Stimulated activated CD8-positive, alpha-beta memory T cell treated with anti-CD3 and anti-CD28 coated beads, Interleukin-15, amount 100 ng/mL, for 24 hours (primary cell): ENCODE results near the gene KCNJ14.
"Not testable (repeated sequence)": the region's sequence is repeated elsewhere in the genome, so short reads cannot be mapped to it uniquely, and the experiment has no call there.

Source experiments
- DNase-seq: peaks from one replicate; pipeline ENCODE4 v3.0.0-alpha.2; 2020; ENCODE audit warnings: low read depth

Gene KCNJ14

DNA sequence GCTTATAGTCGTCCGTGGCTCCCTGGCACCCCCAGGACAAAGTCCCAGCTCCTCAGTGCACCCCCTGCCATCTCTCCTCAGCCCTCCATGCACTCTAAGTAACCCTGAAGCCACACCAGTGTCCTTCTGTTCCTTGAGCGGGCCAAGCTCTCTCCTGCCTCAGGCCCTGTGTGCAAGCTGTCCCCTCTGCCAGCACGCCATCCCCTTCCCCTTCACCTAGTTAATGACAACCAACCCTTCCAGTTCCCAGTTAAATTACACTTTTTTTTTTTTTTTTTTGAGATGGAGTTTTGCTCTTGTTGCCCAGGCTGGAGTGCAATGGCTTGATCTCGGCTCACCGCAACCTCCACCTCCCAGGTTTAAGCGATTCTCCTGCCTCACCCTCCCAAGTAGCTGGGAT lies 33.1 kb downstream of the KCNJ14 start:
- DNase-seq, result not testable (repeated sequence)

DNA sequence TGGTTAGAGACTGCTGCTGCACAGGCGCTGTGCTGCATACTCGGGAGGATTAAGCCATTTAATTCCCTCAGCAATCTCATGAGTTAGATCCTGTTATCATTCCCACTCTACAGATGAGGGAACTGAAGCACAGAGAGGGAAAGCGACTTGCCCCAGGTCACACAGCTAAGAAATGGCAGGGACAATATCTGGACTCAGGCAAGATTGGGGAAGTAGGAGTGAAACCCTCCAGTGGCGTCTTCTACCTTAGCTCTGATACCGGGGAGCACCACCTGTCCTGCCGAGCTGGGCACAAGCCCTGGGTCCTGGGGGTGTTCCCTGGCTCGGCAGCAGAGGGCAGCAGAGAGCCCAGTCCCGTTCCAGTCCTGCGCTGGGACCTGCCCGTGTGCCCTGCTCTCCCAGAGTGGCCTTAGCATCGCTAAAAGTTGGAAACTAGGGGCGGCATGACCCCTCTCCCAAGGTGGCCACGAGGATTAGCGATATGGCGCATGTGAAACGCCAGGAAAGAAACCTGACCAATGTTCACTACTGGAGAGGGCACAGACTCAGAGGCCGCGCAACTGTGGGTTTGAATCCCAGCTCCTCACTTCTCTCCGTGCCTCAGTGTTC lies 34.3 kb downstream of the KCNJ14 start:
- no peak for DNase-seq

DNA sequence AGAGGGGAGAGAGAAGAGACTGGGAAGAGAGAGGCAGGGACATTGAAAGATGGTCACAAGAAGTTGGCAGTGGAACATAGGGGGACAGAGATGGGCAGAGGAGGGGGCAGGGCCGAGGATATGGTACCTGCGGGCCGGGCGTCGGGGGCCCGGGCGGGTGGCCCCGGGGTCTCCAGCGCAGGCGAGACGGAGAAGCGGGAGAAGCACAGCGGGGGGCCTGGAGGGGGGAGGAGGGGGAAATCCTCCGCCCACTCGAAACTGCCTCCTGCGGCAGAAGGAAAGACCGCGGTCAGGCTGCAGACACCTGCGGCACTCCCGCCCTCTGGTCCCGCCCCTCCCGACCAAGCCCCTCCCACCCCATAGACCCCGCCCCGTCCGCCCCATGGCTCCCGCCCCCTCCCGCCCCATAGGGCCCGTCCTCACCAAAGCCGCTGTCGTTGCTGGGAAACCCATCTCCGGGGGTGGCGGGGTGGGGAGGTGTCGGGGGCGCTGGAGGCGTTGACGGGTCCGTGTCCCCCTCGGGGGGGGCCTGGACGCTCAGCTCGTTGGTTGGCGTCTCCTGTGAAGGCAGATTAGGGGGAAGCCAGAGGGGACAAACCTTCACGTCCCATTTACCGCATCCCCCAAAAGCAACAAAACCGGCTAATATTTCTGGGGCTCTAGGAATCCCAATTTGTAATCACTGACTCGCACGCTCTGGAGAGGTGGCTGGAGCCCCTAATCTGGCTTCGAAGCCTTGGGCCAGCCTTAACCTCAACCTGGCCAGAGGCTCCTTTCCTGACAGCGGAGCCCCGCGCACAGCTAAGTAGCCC lies 35.8 kb downstream of the KCNJ14 start:
- DNase-seq, result no peak

DNA sequence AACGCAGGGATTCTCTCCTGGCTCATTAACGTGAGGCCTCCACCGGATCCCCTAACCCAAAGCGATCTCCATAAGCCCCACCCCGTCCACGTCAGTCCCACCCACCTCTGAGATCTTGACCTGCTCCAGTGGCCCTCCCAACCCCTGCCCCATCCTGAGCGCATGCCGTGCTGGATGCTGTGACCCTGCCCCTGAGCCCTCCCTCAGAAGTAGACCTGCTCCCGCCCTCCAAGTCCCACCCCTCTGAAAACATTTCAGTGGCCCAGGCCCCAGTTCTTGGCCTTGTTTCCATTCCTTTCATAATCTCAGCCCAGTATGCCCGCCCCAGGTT lies 36.4 kb downstream of the KCNJ14 start:
- DNase-seq, result no peak

DNA sequence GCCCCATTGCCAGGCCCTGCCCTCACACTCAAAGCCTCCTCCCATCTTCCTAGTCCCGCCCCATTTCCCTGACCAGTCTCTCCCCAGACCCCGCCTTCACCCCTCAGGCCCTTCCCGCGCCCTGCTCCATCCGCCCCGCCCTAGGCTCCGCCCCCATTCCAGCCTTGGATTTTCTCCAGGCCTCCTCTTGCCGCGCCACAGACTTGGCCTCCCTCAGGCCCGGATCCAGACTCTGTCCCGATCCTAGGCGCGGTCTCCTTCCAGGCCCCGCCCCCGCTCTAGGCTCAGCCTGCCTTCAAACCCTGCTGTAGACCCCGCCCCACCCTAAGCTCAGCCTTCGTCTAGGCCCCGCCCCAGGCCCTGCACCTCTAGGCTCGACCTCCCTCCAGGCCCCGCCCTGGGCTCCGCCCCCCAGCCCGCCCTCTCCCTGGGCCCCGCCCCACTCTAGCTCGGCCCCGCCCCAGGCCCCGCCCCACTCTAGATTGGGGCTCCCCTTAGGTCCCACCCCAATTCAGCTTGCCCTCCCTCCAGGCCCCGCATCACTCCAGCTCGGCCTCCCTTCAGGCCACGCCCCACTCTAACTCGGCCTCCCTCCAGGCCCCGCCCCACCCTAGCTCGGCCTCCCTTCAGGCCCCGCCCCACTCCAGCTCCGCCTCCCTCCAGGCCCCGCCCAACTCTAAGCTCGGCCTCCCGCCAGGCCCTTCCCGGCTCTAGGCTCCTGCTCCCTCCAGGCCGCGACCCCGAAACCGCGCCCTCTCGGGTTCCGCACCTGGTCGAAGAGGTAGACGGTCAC lies 37.7 kb downstream of the KCNJ14 start:
- no peak for DNase-seq

DNA sequence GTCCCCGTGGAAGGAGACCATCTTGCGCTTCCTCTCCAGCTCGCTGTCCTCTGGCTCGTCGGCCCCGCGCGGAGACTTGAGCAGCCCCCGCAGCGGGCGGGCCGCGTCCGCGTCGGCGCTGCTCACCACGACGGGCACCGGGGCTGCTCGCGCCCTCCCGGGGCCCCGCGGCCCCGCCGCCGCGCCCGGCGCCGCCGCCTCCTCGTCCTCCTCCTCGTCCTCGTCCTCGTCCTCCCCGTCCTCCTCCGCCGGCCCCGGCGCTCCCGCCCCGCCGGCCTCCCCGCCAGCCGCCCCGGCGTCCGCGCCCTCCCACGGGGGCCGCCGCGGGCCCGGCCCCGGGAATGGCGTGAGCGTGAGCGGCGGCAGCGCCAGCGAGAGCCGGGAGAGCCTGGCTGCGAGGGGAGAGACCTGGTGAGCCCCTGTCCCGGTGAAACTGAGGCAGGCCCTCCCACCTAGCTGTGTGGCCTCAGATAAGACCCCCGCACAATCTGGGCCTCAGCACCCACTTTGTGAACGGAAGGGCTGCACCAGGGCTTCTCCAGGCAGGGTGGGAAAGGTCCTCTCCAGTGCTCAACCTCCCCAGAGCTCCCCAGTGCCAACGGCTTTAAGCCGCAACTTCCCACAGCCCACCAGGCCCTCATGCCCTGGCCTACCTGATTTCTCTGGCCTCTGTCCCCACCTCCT lies 38.5 kb downstream of the KCNJ14 start:
- DNase-seq, result no peak

DNA sequence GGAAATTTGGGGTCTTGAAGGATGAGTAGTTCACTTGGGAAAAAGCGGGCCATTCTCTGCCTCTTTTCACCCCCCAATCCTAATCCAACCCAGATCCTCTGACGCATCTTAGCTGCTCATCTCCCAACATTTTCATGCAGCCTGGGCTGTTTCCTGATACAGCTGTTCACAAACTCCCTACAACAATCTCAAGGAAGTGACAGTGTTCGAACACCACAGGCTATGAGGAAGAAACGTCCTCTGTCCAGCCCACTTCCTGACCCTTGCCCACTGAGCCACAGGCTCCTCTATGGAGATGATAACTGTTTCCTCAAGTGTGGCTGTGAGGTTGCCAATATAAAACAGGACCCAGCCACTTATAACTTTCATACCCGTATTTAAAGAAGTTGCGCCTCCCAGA lies 40.0 kb downstream of the KCNJ14 start:
- no peak for DNase-seq

DNA sequence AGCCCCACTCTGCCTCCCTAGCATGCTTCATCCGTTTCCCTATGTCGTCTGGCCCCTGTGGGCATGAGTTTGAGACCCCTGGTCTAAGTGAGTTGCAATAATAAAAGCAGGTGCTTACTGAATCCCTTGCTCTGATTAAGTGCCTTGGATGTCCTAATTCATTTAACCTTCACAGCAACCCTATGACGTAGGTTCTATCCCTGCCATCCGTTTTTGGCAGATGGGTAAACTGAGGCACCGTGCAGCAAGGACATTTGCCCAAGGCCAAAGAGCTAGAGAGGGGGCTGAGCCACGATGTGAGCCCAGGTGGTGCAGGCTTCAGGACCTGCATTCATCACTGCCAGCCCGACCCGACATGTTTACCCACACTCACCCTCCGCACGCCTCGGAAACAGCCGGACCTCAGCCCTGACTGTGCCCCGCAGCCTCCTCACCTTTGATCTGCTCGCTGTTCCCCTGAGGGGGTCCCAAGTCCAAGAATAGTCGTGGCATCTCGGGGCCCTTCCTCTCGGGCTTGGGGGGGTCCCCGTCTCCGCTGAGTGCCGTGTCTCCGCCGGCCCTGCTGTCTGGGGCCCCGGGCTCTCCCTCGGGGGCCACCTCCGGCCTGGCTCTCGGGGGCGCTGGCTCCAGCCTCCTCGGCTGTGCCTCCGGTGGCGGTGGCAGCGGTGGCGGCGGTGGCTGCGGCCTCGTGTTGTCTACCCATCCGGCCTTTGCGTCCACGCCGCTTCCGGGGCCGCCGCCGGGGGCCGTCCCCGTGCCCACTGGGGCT lies 41.8 kb downstream of the KCNJ14 start:
- no peak for DNase-seq

DNA sequence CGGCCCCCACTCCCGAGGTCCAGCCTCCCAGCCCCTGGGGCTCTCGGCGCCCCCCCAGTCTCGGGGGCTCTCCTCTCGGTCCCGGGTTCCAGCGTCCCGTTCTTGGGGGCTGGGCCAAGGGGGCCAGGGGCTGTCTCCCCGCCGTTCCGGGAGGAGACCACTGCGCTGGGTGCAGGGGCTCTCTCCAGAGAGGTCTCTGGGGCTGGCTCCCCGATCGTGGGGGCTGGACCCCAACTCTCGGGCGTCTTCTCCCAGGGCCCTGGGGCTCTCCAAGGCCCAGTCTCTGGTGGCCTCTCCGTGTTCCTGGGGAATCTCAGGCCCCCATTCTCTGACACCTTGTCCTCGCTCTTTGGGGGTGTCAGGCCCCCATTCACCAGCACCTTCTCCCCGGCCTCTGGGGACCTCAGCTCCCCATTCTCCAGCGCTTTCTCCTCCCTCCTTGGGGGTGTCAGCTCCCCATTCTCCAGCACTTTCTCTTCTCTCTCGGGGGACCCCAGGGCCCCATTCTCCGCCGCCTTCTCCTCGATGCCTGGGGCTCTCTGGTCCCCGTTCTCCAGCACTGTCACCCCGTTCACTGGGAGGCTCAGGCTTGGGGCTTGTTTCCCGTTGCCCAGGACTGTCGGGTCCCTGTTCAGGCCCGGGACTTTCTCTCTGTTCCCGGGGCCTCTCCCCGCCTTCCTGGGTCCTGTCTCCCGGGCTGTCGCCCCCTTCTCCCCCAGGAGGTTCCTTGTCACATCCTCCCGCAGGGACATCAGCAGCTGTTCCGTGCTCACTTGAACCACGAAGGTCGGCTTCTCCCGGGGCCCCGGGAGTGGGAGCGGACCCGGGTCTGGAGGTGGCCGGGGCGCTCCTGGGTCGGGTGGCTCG lies 42.6 kb downstream of the KCNJ14 start:
- DNase-seq, result no peak

DNA sequence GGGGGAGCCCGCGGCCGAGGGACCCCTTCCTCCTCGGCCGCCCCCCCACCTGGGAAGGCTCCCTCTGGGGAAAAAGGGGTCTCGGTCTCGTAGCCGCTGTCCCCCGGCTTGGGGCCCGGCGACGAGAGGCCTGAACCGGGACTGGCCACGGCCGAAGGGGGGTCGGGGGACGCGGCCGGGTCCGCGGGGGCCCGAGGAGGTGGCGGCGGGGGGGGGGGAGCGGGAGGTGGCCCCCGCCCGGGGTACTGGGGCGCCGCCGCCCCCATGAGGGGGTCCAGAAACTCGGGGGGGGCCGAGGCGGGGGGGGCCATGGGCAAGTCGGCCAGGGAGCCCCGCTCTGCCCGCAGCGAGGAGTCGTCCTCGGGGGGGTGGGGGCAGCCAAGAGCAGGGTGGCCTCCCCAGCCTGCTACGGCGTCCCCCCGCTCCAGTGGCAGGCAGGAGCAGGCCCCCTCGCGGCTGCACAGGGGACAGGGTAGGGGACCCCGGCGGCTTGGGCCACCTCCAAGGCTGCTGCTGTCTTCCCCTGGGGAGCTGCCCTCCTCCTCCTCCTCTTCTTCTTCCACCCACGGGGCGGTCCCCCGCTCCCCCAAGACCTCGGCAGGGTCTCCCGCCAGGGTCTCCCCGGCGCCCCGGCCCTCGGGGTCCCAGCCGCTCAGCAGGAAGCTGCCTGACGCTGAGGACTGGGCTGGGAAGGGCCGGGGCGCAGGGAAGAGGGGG lies 43.4 kb downstream of the KCNJ14 start:
- no peak for DNase-seq

DNA sequence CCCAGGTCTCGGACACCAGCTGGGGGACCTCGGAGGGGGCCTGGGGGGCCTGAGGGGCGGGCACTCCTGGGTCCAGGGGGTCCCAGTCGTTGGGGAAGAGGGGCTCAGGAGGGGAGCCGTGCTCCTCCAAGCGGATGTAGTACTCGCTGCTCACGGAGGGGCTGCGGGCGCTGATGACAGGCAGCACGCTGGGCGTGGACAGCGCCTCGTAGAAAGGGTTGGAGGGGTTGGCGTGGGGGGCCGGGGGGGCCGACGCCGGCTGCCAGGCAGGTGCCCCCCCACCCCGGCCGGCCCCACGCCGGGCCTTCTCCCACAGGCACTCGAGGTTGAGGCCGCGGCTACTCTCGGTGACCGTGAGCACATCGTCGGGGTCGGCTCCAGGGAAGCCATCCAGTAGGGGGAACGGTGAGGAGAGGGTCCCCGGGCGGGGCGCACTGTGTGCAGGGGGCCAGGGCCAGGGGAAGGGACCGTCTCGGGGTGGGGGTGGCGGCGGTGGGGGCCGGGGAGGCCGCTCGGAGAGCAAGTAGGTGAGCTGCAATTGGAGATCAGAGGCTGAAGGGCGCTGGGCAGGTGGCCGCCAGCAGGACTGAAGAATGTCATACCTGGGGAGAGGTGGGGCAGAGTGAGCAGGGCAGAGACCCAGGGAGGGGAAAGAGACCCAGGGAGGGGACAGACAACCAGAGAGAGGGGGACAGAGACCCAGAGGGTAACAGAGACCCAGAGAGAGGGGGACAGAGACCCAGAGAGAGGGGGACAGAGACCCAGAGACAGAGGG lies 44.1 kb downstream of the KCNJ14 start:
- no peak for DNase-seq

DNA sequence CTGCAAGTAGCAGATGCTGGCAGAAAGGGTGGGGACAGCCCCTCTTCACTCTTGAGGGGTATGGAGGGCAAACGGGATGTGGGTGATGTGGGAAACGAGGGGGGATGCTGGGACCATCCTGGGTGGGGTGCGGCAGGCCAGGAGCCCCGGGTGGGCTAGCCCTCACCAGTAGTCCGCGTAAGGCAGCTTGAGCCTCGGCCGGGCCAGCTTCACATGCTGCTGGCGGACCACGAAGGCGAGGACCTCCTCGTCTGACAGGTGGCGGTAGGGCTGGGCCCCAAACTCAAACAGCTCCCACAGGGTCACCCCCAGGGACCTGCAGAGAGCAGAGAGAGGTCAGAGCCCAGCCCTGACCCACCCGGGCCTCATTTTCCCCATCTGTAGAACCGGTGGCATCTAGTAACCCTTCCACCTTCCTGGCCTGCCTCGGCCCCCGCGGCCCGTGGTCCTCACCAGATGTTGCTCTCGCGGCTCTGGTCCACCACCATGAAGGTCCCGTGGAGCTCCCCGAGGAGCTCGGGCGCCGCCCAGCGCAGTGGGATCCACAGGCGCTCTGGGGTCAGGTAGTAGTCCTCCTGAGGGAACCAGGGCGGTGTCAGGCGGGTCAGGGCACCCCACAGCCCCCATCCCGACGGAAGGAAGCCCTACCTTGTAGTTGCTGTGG lies 45.6 kb downstream of the KCNJ14 start:
- DNase-seq, result no peak

DNA sequence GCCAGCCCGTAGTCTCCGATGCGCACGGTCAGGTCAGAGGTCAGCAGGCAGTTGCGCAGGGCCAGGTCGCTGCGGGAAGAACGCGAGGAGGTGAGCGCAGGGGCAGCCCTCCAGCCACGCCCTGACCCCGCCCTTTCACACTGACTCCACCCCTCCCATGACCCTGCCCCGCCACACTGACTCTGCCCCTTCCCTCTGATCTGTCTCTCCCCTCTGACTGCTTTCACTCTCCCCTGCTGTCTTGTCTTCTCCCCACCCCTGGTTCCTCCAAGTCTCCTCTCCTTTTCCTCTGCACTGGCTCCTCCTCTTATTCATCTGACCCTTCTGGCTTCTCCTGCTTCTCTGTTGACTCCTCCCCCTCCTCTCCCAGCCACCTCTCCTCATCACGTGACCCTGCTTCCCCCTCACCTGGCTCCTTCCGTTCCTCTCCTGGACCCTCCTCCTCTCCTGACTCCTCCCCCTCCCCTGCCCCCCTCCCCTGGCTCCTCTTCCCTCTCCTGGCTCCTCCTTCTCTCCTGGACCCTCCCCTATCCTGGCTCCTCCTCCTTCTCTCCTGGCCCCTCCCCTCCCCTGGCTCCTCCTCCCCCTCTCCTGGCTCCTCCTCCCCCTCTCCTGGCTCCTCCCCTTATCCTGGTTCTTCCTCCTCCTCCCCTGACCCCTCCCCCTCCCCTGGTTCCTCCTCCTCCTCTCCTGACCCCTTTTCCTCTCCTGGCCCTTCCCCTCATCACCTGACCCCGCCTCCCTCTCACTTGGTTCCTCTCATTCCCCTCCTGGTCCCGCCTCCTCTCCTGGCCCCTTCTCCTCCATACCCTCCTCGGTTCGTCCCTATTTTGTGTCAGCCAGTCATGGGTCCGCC lies 46.3 kb downstream of the KCNJ14 start:
- no peak for DNase-seq

DNA sequence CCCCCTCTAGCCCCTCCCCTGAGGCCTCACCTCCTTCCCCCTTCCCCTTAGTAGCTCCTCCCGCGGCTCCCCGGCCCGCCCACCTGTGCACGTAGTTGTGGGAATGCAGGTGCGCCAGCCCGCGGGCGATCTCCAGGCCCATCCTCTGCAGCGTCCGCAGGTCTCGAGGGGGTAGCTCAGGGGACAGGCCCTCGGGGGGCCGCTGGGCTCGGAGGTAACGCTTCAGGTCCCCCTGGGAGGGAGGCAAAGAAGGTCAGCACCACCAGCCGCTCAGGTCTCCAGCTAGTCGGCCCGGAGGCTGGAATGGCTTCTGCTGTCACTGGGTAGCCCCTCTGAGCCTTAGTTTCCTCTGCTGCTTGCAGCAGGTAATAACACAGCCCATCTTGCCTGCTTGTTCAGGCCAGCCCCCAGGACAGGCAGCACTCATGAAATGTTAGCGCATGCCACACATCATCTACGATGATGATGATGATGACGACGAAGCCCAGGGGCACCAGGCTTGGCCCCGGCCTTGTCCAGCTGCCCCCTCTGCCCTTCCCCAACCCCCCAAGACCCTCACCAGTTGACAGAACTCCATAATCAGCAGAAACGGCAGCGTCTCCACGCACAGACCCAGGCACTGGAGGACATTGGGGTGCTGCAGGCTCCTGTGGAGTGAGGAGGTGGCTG lies 47.1 kb downstream of the KCNJ14 start:
- DNase-seq, result no peak

DNA sequence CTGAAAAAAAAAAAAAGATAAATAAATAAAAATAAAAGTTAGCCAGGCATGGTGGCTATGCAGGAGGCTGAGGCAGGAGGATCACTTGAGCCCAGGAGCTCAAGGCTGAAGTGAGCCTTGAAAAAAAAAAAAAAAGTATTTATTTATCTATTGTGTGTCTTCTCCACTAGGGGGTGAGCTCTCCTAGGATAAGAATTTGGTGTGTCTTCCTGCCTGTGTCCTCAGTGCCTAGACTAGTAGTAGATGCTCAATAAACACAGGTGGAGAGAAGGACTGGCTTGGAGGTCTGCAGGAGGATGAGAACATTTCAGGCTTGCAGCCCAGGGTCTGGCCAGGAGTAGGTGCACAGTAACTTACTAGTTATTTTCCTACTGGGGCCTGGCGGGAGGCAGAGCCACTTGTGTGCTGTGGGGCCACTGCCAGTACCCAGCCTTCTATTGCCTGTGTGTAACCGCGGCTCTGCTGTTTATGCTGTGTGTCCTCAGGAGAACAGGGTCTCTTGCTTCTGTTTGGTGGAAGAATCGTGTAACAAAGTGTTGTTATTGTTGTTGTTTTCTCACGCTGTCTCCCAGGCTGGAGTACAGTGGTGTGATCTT lies 50.9 kb downstream of the KCNJ14 start:
- DNase-seq, result no peak

DNA sequence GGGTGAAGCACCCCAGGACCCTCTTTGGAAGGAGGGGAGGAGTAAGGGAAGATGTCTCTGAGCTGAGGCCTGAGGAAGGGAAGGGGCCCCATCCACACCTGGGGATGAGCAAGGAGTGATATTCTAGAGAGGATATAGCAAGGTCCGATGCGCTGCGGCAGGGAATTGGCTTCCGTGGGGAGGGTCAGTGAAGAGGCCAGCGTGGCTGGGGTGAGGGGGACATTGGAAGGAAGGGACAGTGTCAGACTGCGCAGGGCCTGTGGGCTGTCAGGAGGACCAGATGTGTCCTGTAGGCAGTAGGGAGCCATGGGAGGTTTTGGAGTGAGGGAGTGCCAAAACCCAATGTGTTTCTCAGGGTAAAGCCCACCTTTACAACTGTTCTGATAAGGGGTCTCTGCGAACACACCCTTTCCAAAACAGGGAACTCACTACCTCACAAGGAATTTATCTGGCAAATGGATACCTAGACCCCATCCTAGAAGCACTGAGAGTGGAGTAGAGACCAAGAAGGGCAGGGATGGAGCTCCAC lies 52.6 kb downstream of the KCNJ14 start:
- no peak for DNase-seq
